ENCODE results near the gene TPSG1. TPM values are rescaled to one million over a fixed set of nuclear protein-coding genes. Genes with fewer than 3 reads are reported as not detected.

Gene TPSG1
- polyA plus RNA-seq, 1 donor (not counting 4 experiments of a cell fraction or from before 2014, with no cell fraction given) = not detected

DNA sequence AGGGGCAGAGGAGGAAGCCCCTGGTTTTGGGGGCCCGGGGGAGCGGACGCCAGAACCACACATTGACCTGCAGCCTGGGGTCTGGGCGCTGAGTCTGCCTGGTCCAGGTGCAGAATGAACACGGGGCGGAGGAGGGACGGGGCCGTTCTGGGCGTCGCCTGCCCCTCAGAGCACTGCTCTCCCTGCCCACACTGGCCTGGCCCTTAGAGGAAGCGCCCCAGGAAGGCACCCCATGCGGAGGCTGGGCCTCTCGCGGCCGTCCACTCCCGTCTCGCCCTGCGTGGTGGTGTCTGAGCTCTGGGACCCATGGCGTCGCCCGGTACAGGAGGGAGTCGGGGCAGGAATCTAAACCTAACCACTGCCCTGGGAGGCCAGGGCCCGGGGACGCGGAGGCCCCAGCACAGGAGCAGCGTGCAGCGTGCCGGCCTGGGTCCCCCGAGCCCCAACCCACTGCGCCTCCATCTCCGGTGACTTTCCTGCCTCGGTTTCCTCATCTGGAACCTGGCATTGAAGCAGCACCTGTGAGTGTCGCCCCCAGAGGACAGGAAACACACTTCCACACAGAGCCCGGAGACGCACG is 35.1 kb upstream of the TPSG1 start:
- Histone ChIP-seq H3K4me2 (ENCODE audit: control insufficient read depth, extremely low read depth, insufficient read depth, low read depth, low read length) (no peak overlapping the region), H3K9me1 (ENCODE audit: control insufficient read depth, extremely low read depth, insufficient read depth, low read length) (no peaks in the 10 kb centered on the region), H3K4me1 (ENCODE audit: control insufficient read depth, extremely low read depth, insufficient read depth, low read length) (no peaks in the 10 kb centered on the region), H3K36me3 (ENCODE audit: control insufficient read depth in 2 of 2, extremely low read depth in 1 of 2, insufficient read depth in 2 of 2, low read length in 2 of 2) (no peaks in the 10 kb centered on the region), H3K9ac (ENCODE audit: control insufficient read depth, extremely low read depth, insufficient read depth, low read length) (no peak overlapping the region), H2AFZ (ENCODE audit: control insufficient read depth, low read length) (no peak overlapping the region), H3K27me3 (ENCODE audit: control insufficient read depth, extremely low read depth, insufficient read depth, low read length) (peaks cover 47% of the 10 kb centered on the region), H3K79me2 (ENCODE audit: control insufficient read depth, insufficient read depth, low read length) (no peaks in the 10 kb centered on the region), H3K27ac (ENCODE audit: control insufficient read depth, insufficient read depth, low read length) (no peak overlapping the region), H3K4me3 (ENCODE audit: control insufficient read depth in 2 of 3, extremely low read depth in 1 of 3, insufficient read depth in 2 of 3, low read depth in 1 of 3, low read length in 3 of 3) (no peak overlapping the region), H3K9me3 (ENCODE audit: control insufficient read depth, low read depth, low read length) (peaks cover 2% of the 10 kb centered on the region), H4K20me1 (ENCODE audit: control insufficient read depth, extremely low read depth, insufficient read depth, low read length) (no peaks in the 10 kb centered on the region)
- FAIRE-seq = no peak
- dilution Hi-C loops (cut with MboI; ENCODE audit: extremely low pct_ligation_motif_present, low sequenced_read_pairs) = no loop called here
- no peak for TF ChIP-seq EZH2 (IDR thresholded peaks at IDR 0.05; ENCODE audit: low read length)
- TF ChIP-seq, protein P1, sequence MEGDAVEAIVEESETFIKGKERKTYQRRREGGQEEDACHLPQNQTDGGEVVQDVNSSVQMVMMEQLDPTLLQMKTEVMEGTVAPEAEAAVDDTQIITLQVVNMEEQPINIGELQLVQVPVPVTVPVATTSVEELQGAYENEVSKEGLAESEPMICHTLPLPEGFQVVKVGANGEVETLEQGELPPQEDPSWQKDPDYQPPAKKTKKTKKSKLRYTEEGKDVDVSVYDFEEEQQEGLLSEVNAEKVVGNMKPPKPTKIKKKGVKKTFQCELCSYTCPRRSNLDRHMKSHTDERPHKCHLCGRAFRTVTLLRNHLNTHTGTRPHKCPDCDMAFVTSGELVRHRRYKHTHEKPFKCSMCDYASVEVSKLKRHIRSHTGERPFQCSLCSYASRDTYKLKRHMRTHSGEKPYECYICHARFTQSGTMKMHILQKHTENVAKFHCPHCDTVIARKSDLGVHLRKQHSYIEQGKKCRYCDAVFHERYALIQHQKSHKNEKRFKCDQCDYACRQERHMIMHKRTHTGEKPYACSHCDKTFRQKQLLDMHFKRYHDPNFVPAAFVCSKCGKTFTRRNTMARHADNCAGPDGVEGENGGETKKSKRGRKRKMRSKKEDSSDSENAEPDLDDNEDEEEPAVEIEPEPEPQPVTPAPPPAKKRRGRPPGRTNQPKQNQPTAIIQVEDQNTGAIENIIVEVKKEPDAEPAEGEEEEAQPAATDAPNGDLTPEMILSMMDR (optimal IDR thresholded peaks at IDR 0.05 in 1 of 3, IDR thresholded peaks at IDR 0.05 in 1 of 3, conservative IDR thresholded peaks at IDR 0.05 in 1 of 3; ENCODE audit: extremely low read depth in 1 of 3, insufficient read depth in 2 of 3, low read length in 3 of 3) = no peak
- no peak for DNase-seq (ENCODE audit: low read depth, low spot score)

DNA sequence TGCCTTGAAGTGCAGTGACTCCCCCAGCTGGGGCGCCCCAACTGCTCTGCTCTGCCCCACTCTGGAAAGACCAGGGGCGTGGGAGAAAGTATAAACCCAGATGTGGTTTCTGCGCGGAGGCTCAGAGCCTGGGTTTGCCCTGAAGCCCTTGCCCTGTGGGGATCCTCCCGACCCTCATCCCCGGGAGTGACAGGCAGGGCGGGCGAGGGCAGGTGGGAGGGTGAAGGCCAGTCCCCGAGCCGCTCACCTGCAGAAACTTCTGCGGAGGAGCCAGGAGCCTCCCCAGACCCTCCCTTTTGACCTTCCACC is 34.6 kb upstream of the TPSG1 start:
- dilution Hi-C loops (cut with MboI; ENCODE audit: extremely low pct_ligation_motif_present, low sequenced_read_pairs) = no loop called here
- Histone ChIP-seq H3K9me3 (ENCODE audit: control insufficient read depth, low read depth, low read length) (peaks cover 1% of the 10 kb centered on the region), H3K36me3 (ENCODE audit: control insufficient read depth in 2 of 2, extremely low read depth in 1 of 2, insufficient read depth in 2 of 2, low read length in 2 of 2) (no peaks in the 10 kb centered on the region), H3K9ac (ENCODE audit: control insufficient read depth, extremely low read depth, insufficient read depth, low read length) (no peak overlapping the region), H3K79me2 (ENCODE audit: control insufficient read depth, insufficient read depth, low read length) (no peaks in the 10 kb centered on the region), H2AFZ (ENCODE audit: control insufficient read depth, low read length) (no peak overlapping the region), H3K27ac (ENCODE audit: control insufficient read depth, insufficient read depth, low read length) (no peak overlapping the region), H3K4me1 (ENCODE audit: control insufficient read depth, extremely low read depth, insufficient read depth, low read length) (no peaks in the 10 kb centered on the region), H3K4me3 (ENCODE audit: control insufficient read depth in 2 of 3, extremely low read depth in 1 of 3, insufficient read depth in 2 of 3, low read depth in 1 of 3, low read length in 3 of 3) (no peak overlapping the region), H3K9me1 (ENCODE audit: control insufficient read depth, extremely low read depth, insufficient read depth, low read length) (no peaks in the 10 kb centered on the region), H3K4me2 (ENCODE audit: control insufficient read depth, extremely low read depth, insufficient read depth, low read depth, low read length) (no peak overlapping the region), H4K20me1 (ENCODE audit: control insufficient read depth, extremely low read depth, insufficient read depth, low read length) (no peaks in the 10 kb centered on the region), H3K27me3 (ENCODE audit: control insufficient read depth, extremely low read depth, insufficient read depth, low read length) (peaks cover 47% of the 10 kb centered on the region)
- no peak for TF ChIP-seq EZH2 (IDR thresholded peaks at IDR 0.05; ENCODE audit: low read length)
- TF ChIP-seq, protein P1 (optimal IDR thresholded peaks at IDR 0.05 in 1 of 3, IDR thresholded peaks at IDR 0.05 in 1 of 3, conservative IDR thresholded peaks at IDR 0.05 in 1 of 3; ENCODE audit: extremely low read depth in 1 of 3, insufficient read depth in 2 of 3, low read length in 3 of 3) = no peak
- DNase-seq (ENCODE audit: low read depth, low spot score) = no peak
- no peak for FAIRE-seq
